PC-3 (cell line): ENCODE data around the gene SPG11. TPM values are rescaled to one million over a fixed set of nuclear protein-coding genes. Genes with fewer than 3 reads are reported as not detected.

Source experiments
- ATAC-seq: fragments of 200-7000 bp; cut with Tn5 transposase; 2 replicates; pipeline ENCODE4 v1.9.1; 2020; ENCODE audit warnings: mild to moderate bottlenecking, moderate library complexity
- BruUV-seq: library from RNA; stranded (reverse); fragments of 400-500 nt; replicated peaks from 2 replicates; lab custom pipeline; 2021; lab: Mats Ljungman, UMichigan
- CTCF ChIA-PET: fragments of 300-600 bp; sonication (Branson Sonifier 250); formaldehyde crosslinking; loops from one replicate; lab custom pipeline; 2022; ENCODE audit warnings: antibody characterized with exemption; lab: Charles Lee
- POLR2A ChIA-PET: fragments of 300-600 bp; sonication (Branson Sonifier 250); formaldehyde crosslinking; loops from one replicate; lab custom pipeline; 2022; ENCODE audit warnings: antibody characterized with exemption; ENCODE audit not compliant: unreplicated experiment; lab: Charles Lee
- DNase-seq: peaks from one replicate; pipeline ENCODE4 v3.0.0-alpha.2; 2015
- H2AFZ ChIP-seq: fragments of 300-600 bp; sonication (generic); 2 replicates; pipeline ENCODE4 v1.6.0; 2016; ENCODE audit warnings: antibody characterized with exemption, low read length
- H3F3A ChIP-seq: fragments of 300-600 bp; sonication (generic); one replicate; pipeline ENCODE4 v1.6.0; 2017; ENCODE audit warnings: antibody characterized with exemption, low read length, control low read depth, mild to moderate bottlenecking; ENCODE audit not compliant: unreplicated experiment
- H3K27ac ChIP-seq: fragments of 300-600 bp; sonication (generic); 2 replicates; pipeline ENCODE4 v1.5.1; 2016; ENCODE audit warnings: mild to moderate bottlenecking, low read length
- H3K27me3 ChIP-seq: fragments of 300-600 bp; sonication (generic); 2 replicates; pipeline ENCODE4 v1.6.1; 2016; ENCODE audit warnings: low read length, mixed read lengths
- H3K36me3 ChIP-seq: fragments of 300-600 bp; sonication (generic); 2 replicates; pipeline ENCODE4 v1.6.1; 2016; ENCODE audit warnings: low read depth, mixed run types, low read length, mixed read lengths
- H3K4me1 ChIP-seq: fragments of 300-600 bp; sonication (generic); 2 replicates; pipeline ENCODE4 v1.5.1; 2016; ENCODE audit warnings: low read length; ENCODE audit not compliant: insufficient read depth
- H3K4me2 ChIP-seq: fragments of 300-600 bp; sonication (generic); 2 replicates; pipeline ENCODE4 v1.6.0; 2016; ENCODE audit warnings: low read length
- H3K4me3 ChIP-seq: fragments of 300-600 bp; sonication (generic); 2 replicates; pipeline ENCODE4 v1.5.1; 2016; ENCODE audit warnings: mild to moderate bottlenecking, low read length, mixed read lengths
- H3K79me2 ChIP-seq: fragments of 300-600 bp; sonication (generic); 2 replicates; pipeline ENCODE4 v1.6.1; 2017; ENCODE audit warnings: low read length, mixed read lengths
- H3K9ac ChIP-seq: fragments of 300-600 bp; sonication (generic); 2 replicates; pipeline ENCODE4 v1.6.0; 2016; ENCODE audit warnings: mild to moderate bottlenecking, low read length
- H3K9me2 ChIP-seq: fragments of 300-600 bp; sonication (generic); replicated peaks from 2 replicates; pipeline ENCODE4 v1.6.1; 2016; ENCODE audit warnings: mixed run types, low read length, mixed read lengths
- H3K9me3 ChIP-seq: fragments of 300-600 bp; sonication (generic); 2 replicates; pipeline ENCODE4 v1.6.1; 2016; ENCODE audit warnings: low read length, mixed read lengths
- H4K20me1 ChIP-seq: fragments of 300-600 bp; sonication (generic); 2 replicates; pipeline ENCODE4 v1.6.1; 2016; ENCODE audit warnings: low read length, mixed read lengths
- CTCF ChIP-seq: fragments of 300-600 bp; sonication (generic); conservative IDR thresholded peaks from 2 replicates; pipeline ENCODE4 v1.5.1; 2017; ENCODE audit warnings: antibody characterized with exemption, low read depth, mild to moderate bottlenecking, low read length
- EZH2 ChIP-seq: fragments of 300-600 bp; sonication (generic); IDR thresholded peaks from one replicate; pipeline ENCODE4 v1.6.1; 2017; ENCODE audit warnings: antibody characterized with exemption, mild to moderate bottlenecking, low read length; ENCODE audit not compliant: unreplicated experiment
- EZH2phosphoT487 ChIP-seq: fragments of 300-600 bp; sonication (generic); IDR thresholded peaks from 2 replicates; pipeline ENCODE4 v1.6.1; 2018; ENCODE audit warnings: mild to moderate bottlenecking, antibody characterized with exemption, low read length, borderline replicate concordance
- intact Hi-C: fragments of 100-400 bp; cut with micrococcal nuclease; formaldehyde crosslinking; loops from 2 replicates; pipeline ENCODE4 v1.9.0; 2023
- total RNA-seq: library from RNA; depleted of rRNA; stranded (reverse); fragments of >200 nt; gene quantifications from 2 replicates; pipeline ENCODE4 v1.2.3, GENCODE V29; 2014

Gene SPG11
- total RNA-seq, 1 experiment from 2014 or later, result 37.2 TPM

GRCh38 chr15:44710236-44711095 lies 47.0 kb upstream of the SPG11 start:
- intact Hi-C loops, result loop anchor here (1.0 kb wide), 1 partner anchor 47 kb away; the partner anchor contains the start of gene SPG11
- peak overlapping the region; percentile 85 for H3K9ac ChIP-seq
- ATAC-seq (no peak), DNase-seq (peak; percentile 18)
- CTCF ChIA-PET, result interaction anchor here (0.6 to 1.5 kb wide), 4 partner anchors 16 to 46 kb away, joined by 3 to 8 read pairs (median 4); no protein-coding TSS in a partner anchor
- H2AFZ ChIP-seq, result peak overlapping the region; percentile 91
- H3K79me2 ChIP-seq, result peaks cover 37% of the 10 kb centered on the region
- H3F3A ChIP-seq, result no peaks in the 10 kb centered on the region
- H3K27ac ChIP-seq, result peak overlapping the region; percentile 41
- H3K9me2 ChIP-seq, result no peaks in the 10 kb centered on the region
- no peaks in the 10 kb centered on the region for H3K9me3 ChIP-seq
- BruUV-seq, result TSS peak; percentile 67
- TF ChIP-seq CTCF (peak; percentile 69), EZH2 (no peak), EZH2phosphoT487 (no peak)
- H3K4me1 ChIP-seq, result peaks cover 21% of the 10 kb centered on the region
- H3K27me3 ChIP-seq, result no peaks in the 10 kb centered on the region
- peak overlapping the region; percentile 76 for H3K4me3 ChIP-seq
- peaks cover 6% of the 10 kb centered on the region; the same call in 1 of the 2 replicates for H4K20me1 ChIP-seq
- POLR2A ChIA-PET, result interaction anchor here (0.6 to 3.5 kb wide), 4 partner anchors 18 to 607 kb away, joined by 3 to 28 read pairs (median 4); partner anchors contain the start of gene SPG11
- H3K4me2 ChIP-seq, result peak overlapping the region; percentile 90
- H3K36me3 ChIP-seq, result peaks cover 3% of the 10 kb centered on the region

GRCh38 chr15:44706946-44707636 lies 43.6 kb upstream of the SPG11 start:
- Histone ChIP-seq H3K9me2 (no peaks in the 10 kb centered on the region), H3F3A (no peaks in the 10 kb centered on the region), H3K36me3 (no peaks in the 10 kb centered on the region), H3K4me2 (peak overlapping the region; percentile 35), H2AFZ (peak overlapping the region; percentile 34; the same call in 1 of the 2 replicates), H3K79me2 (peaks cover 7% of the 10 kb centered on the region), H3K4me3 (no peak overlapping the region), H3K27me3 (no peaks in the 10 kb centered on the region), H3K9ac (no peak overlapping the region), H4K20me1 (no peaks in the 10 kb centered on the region), H3K27ac (peak overlapping the region; percentile 46), H3K9me3 (no peaks in the 10 kb centered on the region), H3K4me1 (peaks cover 17% of the 10 kb centered on the region)
- no TSS peak for BruUV-seq
- ChIA-PET CTCF (interaction anchor here (0.8 to 1.3 kb wide), 2 partner anchors 13 to 44 kb away, joined by 4 to 10 read pairs; partner anchors contain the start of gene SPG11), POLR2A (no interaction called here)
- TF ChIP-seq EZH2 (no peak), CTCF (no peak), EZH2phosphoT487 (no peak)
- ATAC-seq (peak; percentile 14), DNase-seq (peak; percentile 85)
- intact Hi-C loops, result no loop called here
